ENCODE data around the gene YBX2. TPM values are rescaled to one million over a fixed set of nuclear protein-coding genes. Genes with fewer than 3 reads are reported as not detected.
A peak's percentile ranks its signal among the peaks of the same experiment; 100 is the strongest.

Gene YBX2
- total RNA-seq, 1 experiment from 2014 or later, result 0.24 TPM

DNA sequence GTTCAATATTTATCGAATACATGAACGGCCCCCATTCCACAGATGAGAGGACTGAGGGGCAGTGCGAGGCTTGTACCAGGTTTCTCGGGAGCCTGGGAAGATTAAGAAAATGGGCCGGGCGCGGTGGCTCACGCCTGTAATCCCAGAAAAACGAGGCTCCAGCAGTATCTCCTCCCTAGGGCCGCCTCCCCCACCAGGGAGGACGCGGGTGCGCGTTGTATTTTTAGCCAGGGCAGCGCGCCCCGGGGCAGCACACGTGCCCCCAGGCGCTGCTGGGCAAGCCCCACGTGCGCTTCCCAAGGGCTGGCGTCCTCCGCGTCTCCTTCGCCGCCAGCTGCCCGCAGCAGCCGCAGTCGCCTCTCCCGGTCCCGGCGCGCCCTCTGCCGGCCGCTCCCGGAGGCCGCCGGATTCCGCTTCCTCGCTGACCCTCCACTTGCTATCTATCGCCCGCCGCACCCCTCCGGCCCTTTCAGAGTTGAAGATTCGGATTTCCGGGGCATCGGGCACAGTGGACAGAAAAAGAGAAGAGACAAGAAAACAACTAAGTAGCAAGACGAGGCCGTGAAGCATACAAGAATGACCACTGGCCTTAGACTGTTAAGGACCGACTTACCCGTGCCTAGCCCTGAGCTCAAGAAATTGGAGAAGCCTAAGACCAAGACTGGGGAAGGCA is 1.9 kb upstream of the YBX2 start:
- no TSS peak for BruUV-seq (replicated peaks)
- H3K4me3 Mint-ChIP-seq (ENCODE audit: low read depth, unreplicated experiment), result peak overlapping the region; percentile 52
- intact Hi-C loops (cut with micrococcal nuclease; ENCODE audit: unreplicated experiment), result no loop called here
- no peak overlapping the region for H3K27ac Mint-ChIP-seq (ENCODE audit: unreplicated experiment)
- peaks cover 24% of the 10 kb centered on the region for H3K27me3 Mint-ChIP-seq (ENCODE audit: unreplicated experiment)
- no peaks in the 10 kb centered on the region for H3K9me3 Mint-ChIP-seq (ENCODE audit: low read depth, unreplicated experiment)
- TF ChIP-seq, protein P1, sequence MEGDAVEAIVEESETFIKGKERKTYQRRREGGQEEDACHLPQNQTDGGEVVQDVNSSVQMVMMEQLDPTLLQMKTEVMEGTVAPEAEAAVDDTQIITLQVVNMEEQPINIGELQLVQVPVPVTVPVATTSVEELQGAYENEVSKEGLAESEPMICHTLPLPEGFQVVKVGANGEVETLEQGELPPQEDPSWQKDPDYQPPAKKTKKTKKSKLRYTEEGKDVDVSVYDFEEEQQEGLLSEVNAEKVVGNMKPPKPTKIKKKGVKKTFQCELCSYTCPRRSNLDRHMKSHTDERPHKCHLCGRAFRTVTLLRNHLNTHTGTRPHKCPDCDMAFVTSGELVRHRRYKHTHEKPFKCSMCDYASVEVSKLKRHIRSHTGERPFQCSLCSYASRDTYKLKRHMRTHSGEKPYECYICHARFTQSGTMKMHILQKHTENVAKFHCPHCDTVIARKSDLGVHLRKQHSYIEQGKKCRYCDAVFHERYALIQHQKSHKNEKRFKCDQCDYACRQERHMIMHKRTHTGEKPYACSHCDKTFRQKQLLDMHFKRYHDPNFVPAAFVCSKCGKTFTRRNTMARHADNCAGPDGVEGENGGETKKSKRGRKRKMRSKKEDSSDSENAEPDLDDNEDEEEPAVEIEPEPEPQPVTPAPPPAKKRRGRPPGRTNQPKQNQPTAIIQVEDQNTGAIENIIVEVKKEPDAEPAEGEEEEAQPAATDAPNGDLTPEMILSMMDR (IDR thresholded peaks at IDR 0.05; ENCODE audit: unreplicated experiment), result peak; percentile 73
- H3K4me1 Mint-ChIP-seq (ENCODE audit: low read depth, unreplicated experiment), result peaks cover 15% of the 10 kb centered on the region
- peaks cover 4% of the 10 kb centered on the region for H3K36me3 Mint-ChIP-seq (ENCODE audit: insufficient read depth, unreplicated experiment)
- peak; percentile 86 for DNase-seq
- CTCF ChIA-PET, result interaction anchor here (0.9 to 1.4 kb wide), 6 partner anchors 16 to 75 kb away, joined by 3 to 14 read pairs (median 6); partner anchors contain the start of genes GABARAP, NEURL4 and SLC2A4

GRCh38 chr17:7295230-7296180 is 1.1 kb upstream of the YBX2 start:
- H3K27me3 Mint-ChIP-seq (ENCODE audit: unreplicated experiment), result peaks cover 23% of the 10 kb centered on the region
- BruUV-seq (replicated peaks), result no TSS peak

DNA sequence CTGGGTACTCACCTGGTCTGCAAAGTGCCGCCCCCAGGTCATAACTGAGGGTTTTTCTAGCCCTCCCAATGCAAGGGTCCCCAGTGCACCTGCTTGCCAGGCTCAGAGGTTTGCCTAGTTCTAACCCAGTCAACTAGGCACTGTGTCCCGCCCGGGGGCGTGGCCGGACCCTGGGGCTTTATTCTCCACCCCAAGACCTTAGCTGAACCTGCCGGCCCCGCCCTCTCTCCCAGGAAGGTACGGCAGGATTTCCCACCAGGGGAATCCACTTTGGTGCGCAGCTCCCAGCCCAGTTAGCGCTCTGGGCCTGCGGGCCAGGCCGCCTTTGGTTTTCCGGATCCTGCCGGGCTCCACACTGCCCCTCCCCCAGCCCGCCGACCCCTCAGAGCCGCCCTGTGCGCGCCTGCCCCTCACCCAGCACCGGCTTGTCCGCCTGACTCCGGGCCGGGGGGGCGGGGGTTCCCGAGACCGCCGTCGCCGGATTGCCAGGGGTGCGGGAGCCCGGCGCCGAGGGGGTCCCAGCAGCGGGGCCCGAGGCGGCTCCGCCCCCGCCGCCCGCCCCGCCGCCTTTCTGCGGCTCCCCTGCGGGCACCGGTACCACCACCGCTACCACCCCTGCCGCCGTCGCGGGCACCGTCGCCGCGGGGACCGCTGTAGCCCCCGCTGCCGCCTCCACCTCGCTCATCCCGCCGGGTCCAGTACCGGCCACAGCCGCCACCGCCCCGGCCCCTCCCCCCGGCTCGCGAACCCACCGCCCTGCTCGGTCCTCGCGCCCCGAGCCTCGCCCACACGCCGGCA is 424 bp downstream of the YBX2 start:
- intact Hi-C loops (cut with micrococcal nuclease; ENCODE audit: unreplicated experiment), result loop anchor here (2.0 kb wide), 1 partner anchor 13 kb away; the partner anchor contains the start of gene SLC2A4
- H3K27me3 Mint-ChIP-seq (ENCODE audit: unreplicated experiment), result peaks cover 12% of the 10 kb centered on the region
- H3K36me3 Mint-ChIP-seq (ENCODE audit: insufficient read depth, unreplicated experiment), result peaks cover 8% of the 10 kb centered on the region
- TF ChIP-seq, protein P1 (IDR thresholded peaks at IDR 0.05; ENCODE audit: unreplicated experiment), result no peak
- CTCF ChIA-PET, result no interaction called here
- H3K4me3 Mint-ChIP-seq (ENCODE audit: low read depth, unreplicated experiment), result no peak overlapping the region
- DNase-seq, result no peak
- H3K4me1 Mint-ChIP-seq (ENCODE audit: low read depth, unreplicated experiment), result peaks cover 15% of the 10 kb centered on the region
- H3K9me3 Mint-ChIP-seq (ENCODE audit: low read depth, unreplicated experiment), result no peaks in the 10 kb centered on the region
- no peak overlapping the region for H3K27ac Mint-ChIP-seq (ENCODE audit: unreplicated experiment)
- BruUV-seq (replicated peaks), result no TSS peak

More at GRCh38 chr17:7295230-7296180, 1.1 kb upstream of the YBX2 start:
- Mint-ChIP-seq H3K4me1 (ENCODE audit: low read depth, unreplicated experiment) (peaks cover 15% of the 10 kb centered on the region), H3K9me3 (ENCODE audit: low read depth, unreplicated experiment) (no peaks in the 10 kb centered on the region), H3K27ac (ENCODE audit: unreplicated experiment) (no peak overlapping the region), H3K4me3 (ENCODE audit: low read depth, unreplicated experiment) (peak overlapping the region; percentile 52), H3K36me3 (ENCODE audit: insufficient read depth, unreplicated experiment) (peaks cover 7% of the 10 kb centered on the region)
- TF ChIP-seq, protein P1 (IDR thresholded peaks at IDR 0.05; ENCODE audit: unreplicated experiment), result no peak
- no peak for DNase-seq
- intact Hi-C loops (cut with micrococcal nuclease; ENCODE audit: unreplicated experiment), result loop anchor here (2.0 kb wide), 1 partner anchor 15 kb away; the partner anchor contains the start of gene SLC2A4
- CTCF ChIA-PET, result interaction anchor here (0.9 to 1.4 kb wide), 5 partner anchors 15 to 75 kb away, joined by 3 to 14 read pairs (median 7); partner anchors contain the start of genes GABARAP, NEURL4 and SLC2A4

DNA sequence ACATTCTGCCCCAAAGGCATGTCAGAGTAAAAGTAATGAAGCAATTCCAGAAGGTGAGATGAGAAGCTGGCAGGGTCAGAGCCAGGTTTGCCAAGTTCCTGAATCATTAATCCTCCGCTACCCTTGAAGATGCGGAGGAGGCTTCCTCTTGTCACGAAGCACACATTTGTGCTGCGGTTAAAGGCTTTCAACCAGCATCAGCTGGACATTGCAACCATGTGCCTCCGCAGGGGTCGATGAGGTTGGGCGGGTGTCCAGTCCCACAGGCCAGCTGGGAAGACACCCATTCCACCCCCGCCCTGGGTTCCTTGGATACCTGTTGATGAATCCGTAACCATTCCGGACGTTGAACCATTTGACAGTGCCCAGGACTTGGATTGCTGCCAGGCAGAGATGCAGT is 1.3 kb downstream of the YBX2 start:
- CTCF ChIA-PET, result no interaction called here
- H3K27ac Mint-ChIP-seq (ENCODE audit: unreplicated experiment), result no peak overlapping the region
- H3K9me3 Mint-ChIP-seq (ENCODE audit: low read depth, unreplicated experiment), result no peaks in the 10 kb centered on the region
- TF ChIP-seq, protein P1 (IDR thresholded peaks at IDR 0.05; ENCODE audit: unreplicated experiment), result no peak
- H3K36me3 Mint-ChIP-seq (ENCODE audit: insufficient read depth, unreplicated experiment), result peaks cover 8% of the 10 kb centered on the region
- H3K4me1 Mint-ChIP-seq (ENCODE audit: low read depth, unreplicated experiment), result peaks cover 15% of the 10 kb centered on the region
- intact Hi-C loops (cut with micrococcal nuclease; ENCODE audit: unreplicated experiment), result no loop called here
- BruUV-seq (replicated peaks), result no TSS peak
- H3K4me3 Mint-ChIP-seq (ENCODE audit: low read depth, unreplicated experiment), result no peak overlapping the region
- DNase-seq, result no peak
- peaks cover 20% of the 10 kb centered on the region for H3K27me3 Mint-ChIP-seq (ENCODE audit: unreplicated experiment)

Measured in Calu3 (cell line).